ENCODE measurements around the gene SLC47A1. TPM values are rescaled to one million over a fixed set of nuclear protein-coding genes. Genes with fewer than 3 reads are reported as not detected.

The SLC47A1 gene
- total RNA-seq, 1 experiment from 2014 or later: 0.43 TPM

- no peaks in the 10 kb centered on the region for H3K36me3 ChIP-seq (ENCODE audit: control insufficient read depth, insufficient read depth, low read length)
- H3K27me3 Mint-ChIP-seq (ENCODE audit: insufficient read depth, unreplicated experiment): no peaks in the 10 kb centered on the region
- TF ChIP-seq CTCF (IDR thresholded peaks at IDR 0.05; ENCODE audit: insufficient read depth in 1 of 2, low read depth in 1 of 2, low read length in 1 of 2, severe bottlenecking in 1 of 2, unreplicated experiment in 1 of 2): no peak
- H3K4me3 ChIP-seq (ENCODE audit: low read depth, low read length): no peak overlapping the region
- BruUV-seq (replicated peaks): no TSS peak
- H3K27ac Mint-ChIP-seq (ENCODE audit: unreplicated experiment): no peak overlapping the region
- no peaks in the 10 kb centered on the region for H3K9me3 Mint-ChIP-seq (ENCODE audit: unreplicated experiment)
- CTCF ChIA-PET: no interaction called here
- H3K27me3 ChIP-seq (replicated peaks; ENCODE audit: control insufficient read depth, insufficient read depth, low read length): no peaks in the 10 kb centered on the region
- H3K9me3 ChIP-seq: peaks cover 8% of the 10 kb centered on the region; the same call in 1 of the 2 replicates
- H3K4me1 Mint-ChIP-seq (ENCODE audit: low read depth, unreplicated experiment): no peaks in the 10 kb centered on the region
- no peaks in the 10 kb centered on the region for H3K36me3 Mint-ChIP-seq (ENCODE audit: insufficient read depth, unreplicated experiment)
- H3K4me3 Mint-ChIP-seq (ENCODE audit: unreplicated experiment): no peak overlapping the region
- no peaks in the 10 kb centered on the region for H3K4me1 ChIP-seq
- intact Hi-C loops (cut with micrococcal nuclease; ENCODE audit: unreplicated experiment): no loop called here
- DNase-seq: no peak
- POLR2A ChIA-PET: no interaction called here
Observed at GRCh38 chr17:19558946-19559345, 25.3 kb downstream of the SLC47A1 start.

- Histone ChIP-seq H3K9me3 (peaks cover 8% of the 10 kb centered on the region; the same call in 1 of the 2 replicates), H3K4me3 (ENCODE audit: low read depth, low read length) (no peak overlapping the region), H3K36me3 (ENCODE audit: control insufficient read depth, insufficient read depth, low read length) (no peaks in the 10 kb centered on the region), H3K27me3 (replicated peaks; ENCODE audit: control insufficient read depth, insufficient read depth, low read length) (no peaks in the 10 kb centered on the region), H3K4me1 (no peaks in the 10 kb centered on the region)
- BruUV-seq (replicated peaks): no TSS peak
- no peaks in the 10 kb centered on the region for H3K36me3 Mint-ChIP-seq (ENCODE audit: insufficient read depth, unreplicated experiment)
- no peak overlapping the region for H3K4me3 Mint-ChIP-seq (ENCODE audit: unreplicated experiment)
- no peaks in the 10 kb centered on the region for H3K27me3 Mint-ChIP-seq (ENCODE audit: insufficient read depth, unreplicated experiment)
- no peak for TF ChIP-seq CTCF (IDR thresholded peaks at IDR 0.05; ENCODE audit: insufficient read depth in 1 of 2, low read depth in 1 of 2, low read length in 1 of 2, severe bottlenecking in 1 of 2, unreplicated experiment in 1 of 2)
- ChIA-PET CTCF (no interaction called here), POLR2A (no interaction called here)
- no peaks in the 10 kb centered on the region for H3K9me3 Mint-ChIP-seq (ENCODE audit: unreplicated experiment)
- no peaks in the 10 kb centered on the region for H3K4me1 Mint-ChIP-seq (ENCODE audit: low read depth, unreplicated experiment)
- no peak for DNase-seq
- intact Hi-C loops (cut with micrococcal nuclease; ENCODE audit: unreplicated experiment): no loop called here
- H3K27ac Mint-ChIP-seq (ENCODE audit: unreplicated experiment): no peak overlapping the region
Observed at GRCh38 chr17:19561697-19562318, 28.2 kb downstream of the SLC47A1 start.

GRCh38 chr17:19565817-19566575 lies 32.3 kb downstream of the SLC47A1 start:
- no TSS peak for BruUV-seq (replicated peaks)
- no peaks in the 10 kb centered on the region for H3K27me3 ChIP-seq (replicated peaks; ENCODE audit: control insufficient read depth, insufficient read depth, low read length)
- no peaks in the 10 kb centered on the region for H3K4me1 Mint-ChIP-seq (ENCODE audit: low read depth, unreplicated experiment)
- H3K36me3 Mint-ChIP-seq (ENCODE audit: insufficient read depth, unreplicated experiment): no peaks in the 10 kb centered on the region
- no peak for TF ChIP-seq CTCF (IDR thresholded peaks at IDR 0.05; ENCODE audit: insufficient read depth in 1 of 2, low read depth in 1 of 2, low read length in 1 of 2, severe bottlenecking in 1 of 2, unreplicated experiment in 1 of 2)
- H3K4me3 ChIP-seq (ENCODE audit: low read depth, low read length): no peak overlapping the region
- POLR2A ChIA-PET: no interaction called here
- no peaks in the 10 kb centered on the region for H3K9me3 ChIP-seq
- no peak overlapping the region for H3K4me3 Mint-ChIP-seq (ENCODE audit: unreplicated experiment)
- CTCF ChIA-PET: no interaction called here
- no peaks in the 10 kb centered on the region for H3K36me3 ChIP-seq (ENCODE audit: control insufficient read depth, insufficient read depth, low read length)
- H3K9me3 Mint-ChIP-seq (ENCODE audit: unreplicated experiment): no peaks in the 10 kb centered on the region
- intact Hi-C loops (cut with micrococcal nuclease; ENCODE audit: unreplicated experiment): no loop called here
- DNase-seq: no peak
- H3K27ac Mint-ChIP-seq (ENCODE audit: unreplicated experiment): no peak overlapping the region
- H3K27me3 Mint-ChIP-seq (ENCODE audit: insufficient read depth, unreplicated experiment): no peaks in the 10 kb centered on the region
- H3K4me1 ChIP-seq: no peaks in the 10 kb centered on the region
